Brain microvascular endothelial cell (primary cell): ENCODE results near the gene SPAG17.

ENCODE experiments used
- DNase-seq: peaks from one replicate; pipeline ENCODE4 v3.0.0-alpha.2; 2020
- H3K27ac ChIP-seq: fragments of 250-450 bp; sonication (Bioruptor Pico); 2 replicates; pipeline ENCODE4 v1.5.1; 2020; ENCODE audit warnings: mild to moderate bottlenecking, moderate library complexity
- H3K27me3 ChIP-seq: fragments of 250-450 bp; sonication (Bioruptor Pico); replicated peaks from 2 replicates; pipeline ENCODE4 v1.5.1; 2020; ENCODE audit warnings: mild to moderate bottlenecking
- H3K36me3 ChIP-seq: fragments of 250-450 bp; sonication (Bioruptor Pico); replicated peaks from 2 replicates; pipeline ENCODE4 v1.5.1; 2020; ENCODE audit warnings: mild to moderate bottlenecking
- H3K4me3 ChIP-seq: 2 replicates; pipeline ENCODE4 v1.5.1; 2011; ENCODE audit warnings: low read depth, mild to moderate bottlenecking, control low read depth, low read length, moderate library complexity
- CTCF ChIP-seq: IDR thresholded peaks from 2 replicates; pipeline ENCODE4 v1.5.1; 2011; ENCODE audit warnings: low read depth, mild to moderate bottlenecking, moderate library complexity, low read length, control low read depth, inconsistent platforms; ENCODE audit errors: missing control alignments
- in situ Hi-C: cut with HindIII; loops from 2 replicates; pipeline ENCODE4 v1.10.0; 2017; ENCODE audit warnings: low sequenced_read_pairs, low pct_ligation_motif_present

The SPAG17 gene

GRCh38 chr1:118032883-118033282 is 152.1 kb downstream of the SPAG17 start:
- no peak overlapping the region for H3K27ac ChIP-seq
- H3K27me3 ChIP-seq = no peaks in the 10 kb centered on the region
- H3K4me3 ChIP-seq = no peak overlapping the region
- in situ Hi-C loops = no loop called here
- DNase-seq = no peak
- no peak for TF ChIP-seq CTCF
- no peaks in the 10 kb centered on the region for H3K36me3 ChIP-seq

- Histone ChIP-seq H3K27ac (no peak overlapping the region), H3K36me3 (no peaks in the 10 kb centered on the region), H3K4me3 (no peak overlapping the region), H3K27me3 (no peaks in the 10 kb centered on the region)
- in situ Hi-C loops = no loop called here
- no peak for DNase-seq
- TF ChIP-seq CTCF = no peak
These were observed 156.8 kb downstream of the SPAG17 start for GRCh38 chr1:118028267-118028666.

- TF ChIP-seq CTCF = no peak
- in situ Hi-C loops = no loop called here
These were observed 161.8 kb downstream of the SPAG17 start for GRCh38 chr1:118023199-118023598.

DNA sequence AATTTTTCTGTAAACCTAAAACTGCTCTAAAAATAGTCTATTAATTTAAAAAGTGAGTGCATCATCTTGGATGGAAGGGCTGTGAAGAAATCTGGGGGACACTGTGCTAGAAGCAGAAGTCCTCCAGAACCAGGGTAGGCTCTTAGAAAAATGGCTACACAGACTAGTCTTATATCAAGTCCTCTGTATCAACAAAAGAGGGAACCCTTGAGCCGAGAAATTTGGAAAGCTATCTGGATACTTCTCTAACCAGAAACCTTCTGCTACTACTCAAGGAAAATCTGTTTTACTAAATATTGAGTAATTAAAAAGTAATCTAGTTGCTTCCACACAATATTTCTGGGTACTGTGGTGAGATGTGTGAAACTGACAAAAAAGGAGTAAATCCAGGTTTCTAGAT is 163.4 kb downstream of the SPAG17 start:
- TF ChIP-seq CTCF = no peak
- no peaks in the 10 kb centered on the region for H3K27me3 ChIP-seq
- no peak overlapping the region for H3K27ac ChIP-seq
- in situ Hi-C loops = no loop called here
- no peak overlapping the region for H3K4me3 ChIP-seq
- DNase-seq = no peak
- no peaks in the 10 kb centered on the region for H3K36me3 ChIP-seq

More at GRCh38 chr1:118023199-118023598, 161.8 kb downstream of the SPAG17 start:
- no peaks in the 10 kb centered on the region for H3K27me3 ChIP-seq
- no peak overlapping the region for H3K4me3 ChIP-seq
- no peak overlapping the region for H3K27ac ChIP-seq
- no peaks in the 10 kb centered on the region for H3K36me3 ChIP-seq
- DNase-seq = no peak

GRCh38 chr1:118018060-118018459 is 167.0 kb downstream of the SPAG17 start:
- H3K36me3 ChIP-seq = no peaks in the 10 kb centered on the region
- H3K27ac ChIP-seq = no peak overlapping the region
- no peak for DNase-seq
- in situ Hi-C loops = no loop called here
- peaks cover 4% of the 10 kb centered on the region for H3K27me3 ChIP-seq
- TF ChIP-seq CTCF = no peak
- H3K4me3 ChIP-seq = no peak overlapping the region

GRCh38 chr1:118013938-118014337 is 171.1 kb downstream of the SPAG17 start:
- in situ Hi-C loops = no loop called here
- peaks cover 7% of the 10 kb centered on the region for H3K27me3 ChIP-seq
- no peak for DNase-seq
- H3K36me3 ChIP-seq = no peaks in the 10 kb centered on the region
- TF ChIP-seq CTCF = no peak
- H3K4me3 ChIP-seq = no peak overlapping the region
- no peak overlapping the region for H3K27ac ChIP-seq
